Ishikawa (cell line): Measurements from ENCODE around the gene BLMH.

Source experiments
- CEBPB ChIP-seq: IDR thresholded peaks from 2 replicates; pipeline ENCODE4 v1.6.1; 2012
- CREB1 ChIP-seq: IDR thresholded peaks from 2 replicates; pipeline ENCODE4 v1.6.1; 2012; ENCODE audit warnings: low read depth
- EP300 ChIP-seq: IDR thresholded peaks from 2 replicates; pipeline ENCODE4 v1.6.1; 2012; ENCODE audit warnings: borderline replicate concordance
- FOXM1 ChIP-seq: IDR thresholded peaks from 2 replicates; pipeline ENCODE4 v1.6.1; 2012; ENCODE audit warnings: low read depth, borderline replicate concordance
- MAX ChIP-seq: IDR thresholded peaks from 2 replicates; pipeline ENCODE4 v1.6.1; 2012
- RAD21 ChIP-seq: IDR thresholded peaks from 2 replicates; pipeline ENCODE4 v1.6.1; 2012; ENCODE audit warnings: low read depth
- REST ChIP-seq: IDR thresholded peaks from 2 replicates; pipeline ENCODE4 v1.6.1; 2012; ENCODE audit warnings: low read depth, mild to moderate bottlenecking
- TAF1 ChIP-seq: IDR thresholded peaks from 2 replicates; pipeline ENCODE4 v1.6.1; 2012; ENCODE audit warnings: low read depth, mild to moderate bottlenecking
- TEAD4 ChIP-seq: IDR thresholded peaks from 2 replicates; pipeline ENCODE4 v1.6.1; 2012
- USF1 ChIP-seq: IDR thresholded peaks from 2 replicates; pipeline ENCODE4 v1.6.1; 2012
- YY1 ChIP-seq: IDR thresholded peaks from 2 replicates; pipeline ENCODE4 v1.6.1; 2012; ENCODE audit warnings: low read depth

- no peak for TF ChIP-seq CREB1
- no peak for TF ChIP-seq CEBPB
- no peak for TF ChIP-seq MAX
- no peak for TF ChIP-seq TEAD4
- TF ChIP-seq YY1: no peak
- no peak for TF ChIP-seq TAF1
- no peak for TF ChIP-seq RAD21
- TF ChIP-seq EP300: no peak
- no peak for TF ChIP-seq REST
- TF ChIP-seq USF1: no peak
- TF ChIP-seq FOXM1: no peak
Measured at GRCh38 chr17:30308406-30308805, 16.7 kb upstream of the BLMH start.
